DOHH2 (cell line): Measurements from ENCODE around the gene PI16.

Experiments used
- CTCF ChIP-seq: fragments of 200-600 bp; sonication (generic); IDR thresholded peaks from one replicate; pipeline ENCODE4 v1.5.1; 2014; ENCODE audit warnings: antibody characterized with exemption, mild to moderate bottlenecking, low read depth, low read length; ENCODE audit not compliant: poor library complexity, severe bottlenecking
- EZH2phosphoT487 ChIP-seq: fragments of 200-600 bp; sonication (generic); IDR thresholded peaks from 2 replicates; pipeline ENCODE4 v1.6.1; 2017; ENCODE audit warnings: borderline replicate concordance, mild to moderate bottlenecking, antibody characterized with exemption, low read length, moderate library complexity, mixed read lengths

DNA sequence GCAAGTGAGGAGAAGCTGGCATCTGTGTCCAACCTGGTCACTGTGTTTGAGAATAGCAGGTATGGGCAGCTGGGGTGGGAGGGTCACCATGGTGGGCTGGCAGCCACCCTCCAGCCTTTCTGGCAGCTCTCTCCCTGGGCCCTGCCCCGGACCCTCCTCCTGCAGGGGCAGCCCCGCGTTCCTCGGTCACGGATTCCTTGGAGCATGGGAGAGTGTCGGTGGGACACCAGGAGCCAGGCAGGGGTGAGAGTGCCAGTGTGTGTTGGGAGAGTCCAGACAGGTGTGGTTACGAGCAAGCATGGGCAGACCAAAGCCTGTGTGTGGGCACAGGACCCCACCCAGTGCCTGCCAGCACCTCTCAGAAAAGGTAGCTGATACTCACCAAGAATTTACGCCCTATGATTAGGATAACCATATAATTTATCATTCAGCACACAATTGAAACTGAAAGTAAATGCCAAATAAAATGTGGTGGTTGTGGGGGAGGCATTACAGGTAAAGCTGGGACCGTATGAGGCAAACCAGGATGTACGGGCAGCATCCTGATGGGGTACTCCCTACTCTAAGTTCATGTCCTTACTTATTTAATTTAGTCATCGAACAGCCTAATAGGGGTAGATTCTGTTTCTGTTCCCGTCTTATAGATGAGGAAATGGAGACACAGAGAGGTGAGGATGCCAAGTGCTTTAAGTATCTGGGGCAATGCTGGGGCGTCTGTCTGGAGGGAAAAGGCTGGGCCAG is 51.5 kb downstream of the PI16 start:
- TF ChIP-seq CTCF (no peak), EZH2phosphoT487 (no peak)
